ENCODE measurements around the gene SOHLH1.

- TF ChIP-seq FOXM1 (IDR thresholded peaks at IDR 0.05; ENCODE audit: borderline replicate concordance) = no peak
- no peak for TF ChIP-seq PKNOX1 (IDR thresholded peaks at IDR 0.05)
- no peak for TF ChIP-seq SUZ12 (IDR thresholded peaks at IDR 0.05)
- no peak for TF ChIP-seq SP1 (IDR thresholded peaks at IDR 0.05)
- TF ChIP-seq NFRKB (IDR thresholded peaks at IDR 0.05) = no peak
- TF ChIP-seq ELF4 (IDR thresholded peaks at IDR 0.05) = no peak
- TF ChIP-seq HDGF (IDR thresholded peaks at IDR 0.05; ENCODE audit: borderline replicate concordance) = no peak
- TF ChIP-seq FOXA1 (IDR thresholded peaks at IDR 0.05) = no peak
- no peak for TF ChIP-seq FOXK2 (IDR thresholded peaks at IDR 0.05)
- TF ChIP-seq CTBP1 (IDR thresholded peaks at IDR 0.05; ENCODE audit: borderline replicate concordance) = no peak
- no peak for TF ChIP-seq LEF1 (IDR thresholded peaks at IDR 0.05; ENCODE audit: borderline replicate concordance)
These were observed 4.4 kb upstream of the SOHLH1 start for GRCh38 chr9:135703726-135704125.

Data from HEK293T (cell line).